Measurements from ENCODE around the gene IQSEC2. TPM values are rescaled to one million over a fixed set of nuclear protein-coding genes. Genes with fewer than 3 reads are reported as not detected.

IQSEC2 gene
- 2.6 and 4.2 TPM in 2 replicates for polyA plus RNA-seq (2014; cell fraction: cytosol; rRNA removed)
- 6.5 and 8.8 TPM in 2 replicates for polyA plus RNA-seq (2014; cell fraction: nucleus; rRNA removed)

DNA sequence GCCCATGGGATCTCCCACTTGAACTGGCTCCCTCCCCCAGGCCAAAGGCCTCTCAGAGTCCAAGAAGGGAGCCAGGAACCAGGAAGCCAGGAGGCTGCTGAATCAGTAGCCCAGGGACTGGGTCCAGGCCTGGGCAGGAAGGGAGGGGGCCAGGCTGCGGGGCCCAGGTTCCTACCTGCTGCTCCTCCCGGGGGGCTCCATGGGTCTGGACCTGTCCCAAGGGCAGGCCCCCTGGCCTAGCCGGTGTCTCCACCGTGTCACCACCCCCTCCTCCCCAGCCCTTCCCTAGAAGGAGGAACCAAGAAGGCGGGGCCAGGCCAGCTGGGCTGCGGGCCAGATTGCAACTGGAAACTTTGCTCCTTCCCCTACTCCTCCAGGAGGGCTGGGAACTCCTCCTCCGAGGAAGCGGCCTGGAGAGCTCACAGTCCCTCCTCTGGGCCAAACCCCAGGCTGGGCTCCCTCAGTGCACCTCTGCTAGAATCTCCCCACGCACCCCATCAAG lies at the start of gene IQSEC2:
Gene IQSEC2 (minus strand): TSS at position 264 of the 502 bp plus-strand sequence.
- DNase-seq (ENCODE audit: low spot score) = no peak

DNA sequence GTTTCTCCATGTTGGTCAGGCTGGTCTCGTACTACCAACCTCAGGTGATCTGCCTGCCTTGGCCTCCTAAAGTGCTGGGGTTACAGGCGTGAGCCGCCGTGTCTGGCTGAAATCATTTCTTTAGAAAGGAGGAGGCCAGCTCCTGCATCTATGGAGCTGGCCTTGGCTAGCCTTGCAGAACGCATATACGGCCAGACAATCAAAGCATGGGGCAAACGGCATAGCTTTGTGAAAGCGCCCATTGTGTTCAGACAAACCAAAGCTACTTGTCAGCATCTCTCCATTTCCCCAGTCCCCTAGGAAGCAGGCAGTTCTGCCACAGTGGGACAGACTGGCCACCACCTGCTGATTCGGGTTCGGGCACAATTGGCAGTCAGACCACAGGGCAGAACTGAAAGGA lies 48.9 kb upstream of the IQSEC2 start:
- DNase-seq (ENCODE audit: low spot score) = no peak

DNA sequence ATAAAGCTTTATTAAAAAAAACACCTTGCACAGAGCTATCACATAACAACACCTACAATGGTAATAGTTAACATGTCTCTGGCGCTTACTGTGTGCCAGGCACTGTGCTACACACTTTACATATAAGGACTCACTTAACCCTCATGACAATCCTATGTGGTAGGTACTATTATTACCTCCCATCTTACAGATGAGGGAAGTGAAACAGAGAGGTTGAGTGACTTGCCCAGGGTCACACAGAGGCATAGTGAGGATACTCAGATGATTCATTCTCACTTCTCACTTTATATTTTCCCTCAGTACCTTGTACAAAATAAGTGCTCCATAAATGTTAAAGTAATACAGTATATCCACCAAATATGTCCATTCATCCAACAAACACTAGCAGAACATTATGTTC lies 43.4 kb upstream of the IQSEC2 start:
- no peak for DNase-seq (ENCODE audit: low spot score)

DNA sequence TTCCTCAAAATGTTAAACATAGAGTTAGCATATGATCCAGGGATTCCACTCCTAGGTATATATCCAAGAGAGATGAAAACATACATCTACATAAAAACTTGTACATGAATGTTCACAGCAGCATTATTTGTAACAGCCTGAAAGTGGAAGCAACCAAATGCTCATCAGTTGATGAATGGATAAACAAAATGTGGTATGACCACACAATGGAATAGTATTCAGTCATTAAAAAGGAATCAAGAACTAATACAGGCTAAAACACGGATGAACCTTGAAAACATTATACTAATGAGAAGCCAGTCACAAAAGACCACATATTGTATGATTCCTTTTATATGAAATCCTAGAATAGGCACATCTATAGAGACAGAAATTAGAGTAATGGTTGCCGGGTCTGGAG lies 42.7 kb upstream of the IQSEC2 start:
- no peak for DNase-seq (ENCODE audit: low spot score)

DNA sequence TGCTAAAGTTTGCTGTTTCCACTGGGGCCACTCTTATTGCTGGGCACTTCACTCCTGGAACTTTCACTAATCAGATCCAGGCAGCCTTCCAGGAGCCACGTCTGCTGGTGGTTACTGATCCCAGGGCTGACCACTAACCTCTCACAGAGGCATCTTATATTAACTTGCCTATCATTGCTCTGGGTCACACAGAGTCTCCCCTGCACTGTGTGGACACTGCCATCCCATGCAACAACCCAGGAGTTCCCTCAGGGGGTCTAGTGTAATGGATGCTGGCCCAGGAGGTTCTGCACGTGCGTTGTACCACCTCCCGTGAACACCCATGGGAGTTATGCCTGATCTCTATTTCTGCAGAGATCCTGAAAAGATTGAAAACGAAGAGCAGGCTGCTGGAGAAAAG lies 41.8 kb upstream of the IQSEC2 start:
- no peak for DNase-seq (ENCODE audit: low spot score)

DNA sequence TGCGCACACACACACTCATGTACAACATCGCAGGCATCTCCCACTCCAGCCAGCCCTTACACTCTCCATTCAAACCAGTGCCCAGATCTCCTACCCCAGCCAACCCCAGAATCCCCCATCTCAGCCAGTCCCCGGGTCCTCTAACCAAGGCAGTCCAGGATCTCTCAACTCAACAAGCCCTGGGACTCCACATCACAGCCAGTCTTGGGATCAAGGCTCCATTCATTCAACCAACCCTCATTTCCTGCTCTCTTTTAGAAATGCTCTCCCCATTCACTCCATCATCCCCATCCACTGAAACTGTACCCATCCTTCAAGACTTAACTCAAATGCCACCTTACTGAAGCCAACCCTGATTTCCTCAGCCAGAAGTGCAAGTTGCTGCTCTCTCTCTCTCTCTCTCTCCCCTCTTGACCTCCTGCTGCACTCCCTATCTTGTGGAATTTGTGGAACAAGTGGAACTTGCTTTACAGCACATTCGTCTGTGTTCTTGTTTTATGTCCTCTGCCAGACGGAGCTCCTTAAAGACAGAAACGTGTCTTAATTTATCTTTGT lies 40.6 kb upstream of the IQSEC2 start:
- DNase-seq (ENCODE audit: low spot score) = no peak

DNA sequence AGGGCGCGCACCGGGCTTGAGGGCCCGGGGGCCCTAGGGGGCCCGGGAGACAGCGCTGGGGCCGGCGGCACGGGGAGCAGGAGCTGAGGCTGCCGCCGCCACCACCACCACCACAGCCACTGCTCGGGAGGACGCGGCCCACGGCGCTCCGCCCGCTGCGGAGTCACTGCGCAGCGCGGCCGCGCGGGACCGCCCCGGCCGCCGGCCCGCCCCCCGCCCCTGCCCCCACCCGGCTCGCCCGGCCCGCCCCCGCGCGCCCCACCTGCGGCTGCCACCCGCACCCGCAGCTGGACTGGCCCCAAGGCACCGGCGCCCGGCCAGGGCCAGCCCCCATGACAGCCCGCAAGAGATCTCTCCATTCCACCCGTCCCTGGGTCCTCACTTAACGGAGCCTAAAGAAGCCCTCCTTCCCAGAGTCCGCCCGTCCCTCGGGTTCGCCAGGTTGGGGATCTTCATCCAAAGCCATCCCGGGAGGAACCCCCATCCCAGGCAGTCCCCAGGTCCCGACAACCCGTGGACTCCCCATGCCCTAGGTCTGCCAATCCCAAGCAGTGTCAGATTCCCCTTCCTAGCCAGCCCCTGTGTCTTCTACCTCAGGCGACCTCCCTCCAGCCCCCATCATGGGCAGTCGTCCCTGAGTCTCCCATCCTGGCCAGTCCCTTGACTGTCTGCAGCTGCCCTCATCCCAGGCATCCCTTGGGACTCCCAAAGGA lies 40.0 kb upstream of the IQSEC2 start:
- DNase-seq (ENCODE audit: low spot score) = no peak

DNA sequence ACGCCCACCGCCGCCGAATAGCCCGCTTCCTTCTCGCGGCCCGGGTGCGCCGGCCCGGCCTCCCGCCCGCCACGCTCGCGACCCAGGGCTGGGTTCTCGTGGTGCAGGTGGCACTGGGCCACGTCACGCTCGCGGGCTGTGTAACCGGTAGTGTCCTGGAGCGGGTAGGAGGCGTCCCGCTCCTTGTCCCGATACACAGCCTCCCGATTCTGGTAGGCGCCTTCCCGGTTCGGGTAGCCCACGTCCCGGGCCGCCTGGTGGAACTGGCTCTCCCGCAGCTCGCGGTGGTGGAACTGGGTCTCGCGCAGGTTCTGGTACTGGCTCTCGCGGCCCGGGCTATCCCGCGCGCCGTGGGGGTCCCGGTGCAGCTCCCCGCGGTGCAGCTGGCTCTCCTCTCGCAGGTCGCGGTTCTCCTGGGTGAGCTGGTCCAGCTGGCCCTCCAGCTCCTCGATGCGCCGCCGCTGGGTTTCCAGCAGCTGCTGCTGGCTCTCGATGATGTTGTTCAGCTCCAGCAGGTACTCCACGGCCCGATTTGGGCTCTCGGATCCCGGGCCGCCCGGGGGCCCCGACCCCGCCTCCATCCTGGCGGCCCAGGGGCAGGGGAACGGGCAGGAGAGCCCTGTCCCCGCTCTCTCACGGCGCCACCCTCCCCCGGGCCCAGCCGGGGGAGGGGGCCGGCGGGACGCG lies 39.3 kb upstream of the IQSEC2 start:
- DNase-seq (ENCODE audit: low spot score) = no peak

DNA sequence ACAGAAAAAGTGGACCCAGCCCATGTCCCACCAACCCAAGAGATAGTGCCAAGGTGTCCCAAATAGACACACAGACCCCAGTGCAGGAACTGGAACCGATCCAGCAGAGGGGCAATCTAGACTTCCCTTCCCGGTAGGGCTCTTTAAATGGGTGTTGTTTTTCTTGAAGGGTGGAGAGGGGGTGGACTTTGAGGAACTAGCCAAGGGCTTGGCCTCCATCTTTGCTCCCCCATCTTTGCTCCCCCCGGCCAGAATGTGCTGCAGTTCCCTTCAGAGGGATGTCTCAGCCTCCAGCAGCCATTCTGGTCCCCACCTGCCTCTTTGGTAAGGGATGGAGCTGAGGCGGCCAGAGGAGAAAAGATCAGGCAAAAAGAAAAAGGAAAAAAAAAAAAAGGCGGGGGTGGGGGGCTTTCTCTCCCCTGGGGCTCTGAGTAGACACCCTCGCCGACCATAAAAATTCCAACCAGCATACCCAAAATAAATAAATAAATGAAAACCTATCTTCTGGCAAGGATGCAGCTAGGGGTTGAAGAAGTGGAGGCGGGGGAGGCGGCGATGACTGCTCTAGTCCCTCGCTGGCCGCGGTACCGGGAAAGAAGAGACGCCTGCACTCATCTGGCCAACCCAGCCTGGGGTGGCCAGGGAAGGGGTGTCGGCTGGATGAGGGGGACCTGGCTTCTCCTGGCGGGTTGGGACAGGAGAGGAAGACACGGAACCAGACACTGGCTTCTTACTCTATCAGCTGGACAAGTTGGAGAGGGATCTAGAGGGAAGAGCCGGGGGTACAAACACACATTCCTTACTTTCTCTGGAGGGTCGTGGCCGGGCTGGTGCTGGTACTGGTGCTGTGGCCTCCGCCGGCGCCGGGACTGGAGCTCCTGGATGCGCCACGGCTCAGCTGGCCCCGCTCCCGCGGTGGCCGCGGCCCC lies 38.5 kb upstream of the IQSEC2 start:
- DNase-seq (ENCODE audit: low spot score) = no peak

DNA sequence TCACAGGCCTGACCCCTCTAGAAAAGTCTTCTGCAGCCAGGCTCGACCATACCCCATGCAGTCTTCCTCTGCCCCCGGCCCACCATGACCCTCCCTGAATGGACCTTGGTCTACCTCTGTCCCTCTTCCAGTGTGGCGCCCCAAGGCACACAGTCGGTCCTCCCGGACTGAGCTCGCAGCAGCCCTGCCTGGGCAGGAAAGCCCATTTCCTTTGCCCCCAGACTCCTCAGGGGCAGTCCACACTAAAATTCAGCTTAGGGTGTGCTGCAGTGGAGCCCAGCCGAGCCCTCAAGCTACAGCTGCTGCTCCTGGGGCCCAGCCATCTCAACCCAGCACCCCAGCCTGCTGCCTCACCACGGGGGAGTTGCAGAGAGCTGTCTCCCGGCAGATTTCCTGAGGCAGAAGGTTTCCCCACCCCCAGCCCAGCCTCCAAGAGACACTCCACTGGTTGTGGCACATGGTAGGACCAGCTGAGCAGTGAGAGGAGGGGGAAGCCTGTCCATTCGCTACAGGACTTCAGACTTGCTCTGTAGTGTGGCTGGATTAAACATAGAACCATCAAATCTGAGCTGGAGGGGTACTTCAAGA lies 37.5 kb upstream of the IQSEC2 start:
- DNase-seq (ENCODE audit: low spot score) = no peak

DNA sequence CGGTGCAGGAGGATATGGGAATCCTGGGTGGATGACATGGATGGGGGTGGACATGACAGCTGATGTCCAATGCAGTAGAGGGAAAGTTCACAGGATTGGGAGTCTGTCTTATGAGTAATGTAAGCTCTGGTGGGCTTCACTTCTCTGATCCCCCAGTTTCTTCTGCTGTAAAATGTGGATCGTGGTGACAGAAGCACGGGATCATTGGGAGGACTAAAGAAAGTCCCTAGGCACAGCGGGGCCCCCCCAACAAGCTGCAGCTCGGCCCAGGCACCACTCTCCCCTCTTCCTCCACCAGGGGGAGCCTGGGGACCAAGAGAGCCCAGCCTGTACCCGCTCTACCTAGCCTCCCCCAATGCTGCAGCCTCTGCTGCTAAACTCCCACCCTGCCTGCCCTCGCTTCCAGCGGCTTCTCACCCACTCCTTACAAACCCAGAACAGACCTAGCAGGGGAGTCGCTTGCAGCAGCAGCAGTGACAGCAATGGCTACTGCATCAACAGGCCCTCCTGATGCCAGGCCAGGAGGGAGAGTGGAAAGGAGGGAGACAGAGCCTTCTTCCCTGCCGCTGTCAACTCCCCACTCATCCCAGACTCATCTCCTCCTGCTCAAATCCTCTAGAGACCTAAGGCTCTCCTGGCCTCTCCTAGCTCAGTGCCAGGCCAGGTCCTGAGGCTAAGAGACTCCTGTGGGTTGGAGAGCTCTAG lies 36.1 kb upstream of the IQSEC2 start:
- DNase-seq (ENCODE audit: low spot score) = peak; percentile 60

DNA sequence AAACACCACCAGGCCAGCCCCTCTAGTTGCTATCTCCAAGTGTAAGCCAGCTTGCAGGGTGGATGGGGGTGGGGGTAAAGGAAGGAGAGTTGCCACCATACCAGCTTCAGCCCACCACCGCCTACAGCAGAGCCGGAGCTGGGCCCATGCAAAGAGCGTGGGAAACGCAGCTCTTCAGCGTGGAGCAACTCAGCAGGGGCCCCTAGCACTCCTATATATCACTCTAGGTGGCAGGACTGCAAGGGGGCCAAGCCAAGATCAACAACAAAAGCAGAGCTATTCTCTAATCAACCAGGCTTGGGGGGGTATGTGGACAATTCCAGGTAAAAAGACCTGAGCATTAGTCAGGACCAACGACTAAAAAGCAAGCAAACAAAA lies 35.5 kb upstream of the IQSEC2 start:
- no peak for DNase-seq (ENCODE audit: low spot score)

DNA sequence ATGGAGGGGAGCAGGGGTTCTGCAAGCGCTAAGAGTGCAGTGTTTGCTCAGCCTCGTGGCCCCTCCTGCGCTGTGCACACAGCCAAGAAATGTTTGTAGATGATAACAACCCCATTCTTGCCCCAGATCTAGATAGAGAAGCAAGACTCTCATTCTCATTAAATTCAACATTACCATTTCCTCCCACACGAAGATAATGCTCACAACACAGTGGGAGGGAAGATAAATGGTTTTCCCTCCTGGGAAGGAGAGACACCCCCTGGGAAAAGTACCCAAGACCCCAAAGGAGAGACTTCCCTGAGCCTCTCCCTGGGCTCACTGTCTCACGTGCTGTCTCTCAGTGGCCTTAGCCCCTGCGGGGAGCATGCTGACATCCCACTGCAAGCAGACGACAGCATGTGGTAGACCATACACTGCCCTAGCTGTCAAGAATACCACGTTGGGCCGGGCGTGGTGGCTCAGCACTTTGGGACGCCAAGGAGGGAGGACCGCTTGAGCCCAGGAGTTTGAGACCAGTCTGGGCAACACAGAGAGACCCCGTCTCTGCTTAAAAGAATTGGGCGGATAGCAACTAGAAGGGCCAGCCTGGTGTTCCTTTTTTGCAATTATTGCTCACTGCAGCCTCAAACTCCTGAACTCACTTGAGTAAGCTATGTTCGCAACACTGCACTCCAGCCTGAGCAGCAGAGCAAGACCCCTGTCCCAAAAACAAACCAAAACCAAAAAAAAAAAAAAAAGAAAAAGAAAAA lies 34.9 kb upstream of the IQSEC2 start:
- DNase-seq (ENCODE audit: low spot score) = no peak

DNA sequence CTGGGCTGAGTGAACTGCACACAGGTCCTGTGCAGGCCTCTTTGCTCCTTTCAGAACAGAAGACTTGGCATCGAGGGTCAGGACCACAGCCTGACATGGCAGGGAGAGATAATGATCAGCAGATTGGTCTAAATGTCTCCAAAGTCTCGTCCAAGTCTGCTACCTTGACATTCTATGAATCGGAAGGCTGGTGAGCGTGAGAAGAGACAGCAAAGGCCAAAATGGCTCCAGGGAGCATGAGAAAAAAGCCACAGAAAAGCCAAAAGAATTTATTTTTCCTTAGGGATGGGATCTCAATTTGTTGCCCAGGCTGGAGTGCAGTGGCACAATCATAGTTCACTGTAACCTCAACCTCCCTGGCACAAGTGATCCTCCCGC lies 32.3 kb upstream of the IQSEC2 start:
- DNase-seq (ENCODE audit: low spot score) = no peak

DNA sequence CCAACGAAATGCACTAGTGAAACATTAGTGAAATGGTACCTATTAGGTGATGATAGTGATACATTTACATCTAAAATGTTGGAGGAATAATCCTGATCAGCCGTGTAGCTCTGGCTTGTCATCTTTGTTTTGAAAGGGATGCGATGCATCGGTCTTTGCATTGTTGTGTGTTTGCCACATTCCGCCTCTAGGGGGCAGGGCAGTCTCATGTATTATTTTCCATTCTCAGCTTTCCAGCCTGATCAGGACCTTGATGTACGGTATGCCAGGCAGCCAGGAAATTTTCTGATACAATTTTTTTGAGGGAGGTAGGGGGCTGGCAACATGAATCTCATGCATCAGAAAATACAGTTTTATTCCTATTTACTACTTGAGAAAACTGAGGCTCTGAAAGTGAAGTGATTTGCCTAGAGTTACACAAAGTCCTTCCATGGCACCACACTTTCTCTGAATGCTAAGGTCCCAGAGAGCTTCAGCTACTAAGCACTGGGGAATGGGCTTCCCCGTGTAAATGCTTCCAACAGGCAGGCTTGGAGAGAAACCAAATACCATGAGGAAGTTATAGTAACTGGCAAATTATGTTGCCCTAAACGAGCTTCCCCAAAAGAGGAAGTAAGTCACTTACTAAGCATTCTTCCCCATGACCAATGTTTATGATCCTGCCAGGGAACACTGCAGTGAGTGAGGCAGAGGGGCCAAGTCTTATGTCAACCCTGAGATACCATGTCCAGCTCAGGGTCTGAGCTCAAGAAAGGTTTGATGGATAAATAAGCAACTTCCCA lies 31.8 kb upstream of the IQSEC2 start:
- peak; percentile 41 for DNase-seq (ENCODE audit: low spot score)

DNA sequence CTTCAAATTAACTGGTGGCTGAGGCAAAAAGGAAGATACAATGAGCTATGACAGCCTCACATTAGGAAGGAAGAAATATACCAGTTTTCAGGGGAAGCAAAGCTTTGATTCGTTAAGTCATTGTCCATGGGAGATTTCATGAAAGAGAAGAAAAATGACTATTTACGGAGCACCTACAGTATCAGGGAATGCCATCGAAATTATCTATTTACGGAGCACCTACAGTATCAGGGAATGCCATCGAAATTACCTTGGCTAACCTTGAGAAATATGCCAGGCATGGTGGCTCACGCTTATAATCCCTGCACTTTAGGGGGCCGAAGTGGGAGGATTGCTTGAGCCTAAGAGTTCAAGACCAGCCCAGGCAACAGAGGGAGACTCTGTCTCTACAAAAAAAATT lies 28.5 kb upstream of the IQSEC2 start:
- no peak for DNase-seq (ENCODE audit: low spot score)

DNA sequence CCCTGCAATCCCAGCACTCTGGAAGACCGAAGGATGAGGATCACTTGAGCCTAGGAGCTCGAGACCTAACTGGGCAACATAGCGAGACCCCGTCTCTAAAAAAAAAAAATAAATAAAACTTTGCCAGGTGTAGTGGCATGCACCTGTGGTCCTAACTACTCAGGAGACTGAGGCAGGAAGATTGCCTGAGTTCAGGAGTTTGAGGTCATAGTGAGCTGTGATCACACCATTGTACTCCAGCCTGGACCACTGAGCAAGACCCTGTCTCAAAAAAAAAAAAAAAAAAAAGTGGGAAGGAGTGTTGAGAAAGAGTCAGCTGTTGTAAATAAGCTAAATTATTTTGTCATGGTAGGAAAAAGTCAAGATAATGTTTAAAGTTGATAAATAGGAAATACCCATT lies 27.5 kb upstream of the IQSEC2 start:
- DNase-seq (ENCODE audit: low spot score) = no peak

DNA sequence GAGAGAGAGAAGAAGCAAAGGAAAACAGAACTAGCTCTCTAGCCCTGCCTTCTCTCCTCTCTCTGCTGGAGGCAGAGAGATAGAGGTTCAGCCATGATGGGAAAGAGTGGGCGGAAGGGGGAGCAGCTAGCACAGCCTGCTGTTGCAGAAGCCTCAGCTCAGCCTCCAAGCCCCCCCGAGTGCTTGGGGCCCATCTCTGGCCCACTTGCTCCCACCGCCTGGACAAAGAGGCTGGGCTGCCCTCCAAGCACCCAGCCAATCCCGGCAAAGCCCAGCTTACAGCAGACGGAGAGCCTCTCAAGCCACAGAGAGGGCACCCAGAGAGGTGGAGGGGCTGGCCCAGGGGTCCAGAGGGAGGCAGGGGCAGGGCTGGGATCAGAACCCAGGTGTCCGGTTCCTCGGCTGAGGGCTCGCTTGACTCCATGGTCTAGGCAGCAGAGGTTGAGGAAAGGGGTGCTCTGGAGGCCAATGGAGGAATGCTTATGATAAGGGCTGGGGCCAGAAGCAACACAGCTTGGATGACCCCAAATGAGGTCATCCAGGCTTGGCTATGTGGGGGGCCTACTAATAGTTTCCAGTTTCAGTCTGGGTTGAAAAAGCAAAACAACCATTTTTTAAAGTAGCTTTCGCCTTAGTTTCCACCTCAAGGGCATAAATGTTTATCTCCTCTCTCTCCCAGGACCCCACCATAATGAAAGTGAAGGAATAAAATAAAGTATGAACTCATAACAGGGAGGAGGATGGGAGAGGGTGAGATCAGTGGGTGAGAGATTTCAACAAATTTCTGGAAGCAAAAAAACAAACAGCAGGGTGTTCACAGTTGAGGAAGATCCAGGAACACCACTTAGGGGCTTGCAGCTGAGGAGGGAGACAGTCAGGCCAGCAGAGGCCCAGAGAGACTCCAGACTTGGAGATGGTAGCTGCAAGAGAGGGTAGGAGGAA lies 24.9 kb upstream of the IQSEC2 start:
- no peak for DNase-seq (ENCODE audit: low spot score)

All from SK-N-DZ (cell line).